Epithelial cell of proximal tubule (primary cell): ENCODE measurements around the gene TRPM3. TPM values are rescaled to one million over a fixed set of nuclear protein-coding genes. Genes with fewer than 3 reads are reported as not detected.
A peak's percentile ranks its signal among the peaks of the same experiment; 100 is the strongest.

ENCODE experiments used
- DNase-seq: peaks from one replicate; pipeline ENCODE4 v3.0.0-alpha.2; 2011; ENCODE audit warnings: low read depth
- H3K4me3 ChIP-seq: 2 replicates; pipeline ENCODE4 v1.5.1; 2011; ENCODE audit warnings: low read depth, mild to moderate bottlenecking, low read length
- total RNA-seq: library from RNA; depleted of rRNA; stranded (reverse); fragments of >200 nt; gene quantifications from 2 replicates; pipeline ENCODE4 v1.2.3, GENCODE V29; 2015
- TF ChIP-seq, protein P1 (sequence below): conservative IDR thresholded peaks from 2 replicates; pipeline ENCODE4 v1.5.1; 2012; ENCODE audit warnings: low read depth, mild to moderate bottlenecking, low read length

Gene TRPM3
- total RNA-seq, 1 donor from 2014 or later, result not detected

- no peak for DNase-seq
- no peak overlapping the region for H3K4me3 ChIP-seq
- TF ChIP-seq, protein P1, sequence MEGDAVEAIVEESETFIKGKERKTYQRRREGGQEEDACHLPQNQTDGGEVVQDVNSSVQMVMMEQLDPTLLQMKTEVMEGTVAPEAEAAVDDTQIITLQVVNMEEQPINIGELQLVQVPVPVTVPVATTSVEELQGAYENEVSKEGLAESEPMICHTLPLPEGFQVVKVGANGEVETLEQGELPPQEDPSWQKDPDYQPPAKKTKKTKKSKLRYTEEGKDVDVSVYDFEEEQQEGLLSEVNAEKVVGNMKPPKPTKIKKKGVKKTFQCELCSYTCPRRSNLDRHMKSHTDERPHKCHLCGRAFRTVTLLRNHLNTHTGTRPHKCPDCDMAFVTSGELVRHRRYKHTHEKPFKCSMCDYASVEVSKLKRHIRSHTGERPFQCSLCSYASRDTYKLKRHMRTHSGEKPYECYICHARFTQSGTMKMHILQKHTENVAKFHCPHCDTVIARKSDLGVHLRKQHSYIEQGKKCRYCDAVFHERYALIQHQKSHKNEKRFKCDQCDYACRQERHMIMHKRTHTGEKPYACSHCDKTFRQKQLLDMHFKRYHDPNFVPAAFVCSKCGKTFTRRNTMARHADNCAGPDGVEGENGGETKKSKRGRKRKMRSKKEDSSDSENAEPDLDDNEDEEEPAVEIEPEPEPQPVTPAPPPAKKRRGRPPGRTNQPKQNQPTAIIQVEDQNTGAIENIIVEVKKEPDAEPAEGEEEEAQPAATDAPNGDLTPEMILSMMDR, result no peak
Observed at GRCh38 chr9:70517926-70518610, 603.4 kb downstream of the TRPM3 start.

GRCh38 chr9:70514273-70514672 is 607.1 kb downstream of the TRPM3 start:
- TF ChIP-seq, protein P1, result no peak
- no peak overlapping the region for H3K4me3 ChIP-seq
- DNase-seq, result no peak

- H3K4me3 ChIP-seq, result no peak overlapping the region
- peak; percentile 25 for DNase-seq
- TF ChIP-seq, protein P1, result no peak
Observed at GRCh38 chr9:70511858-70512257, 609.6 kb downstream of the TRPM3 start.

DNA sequence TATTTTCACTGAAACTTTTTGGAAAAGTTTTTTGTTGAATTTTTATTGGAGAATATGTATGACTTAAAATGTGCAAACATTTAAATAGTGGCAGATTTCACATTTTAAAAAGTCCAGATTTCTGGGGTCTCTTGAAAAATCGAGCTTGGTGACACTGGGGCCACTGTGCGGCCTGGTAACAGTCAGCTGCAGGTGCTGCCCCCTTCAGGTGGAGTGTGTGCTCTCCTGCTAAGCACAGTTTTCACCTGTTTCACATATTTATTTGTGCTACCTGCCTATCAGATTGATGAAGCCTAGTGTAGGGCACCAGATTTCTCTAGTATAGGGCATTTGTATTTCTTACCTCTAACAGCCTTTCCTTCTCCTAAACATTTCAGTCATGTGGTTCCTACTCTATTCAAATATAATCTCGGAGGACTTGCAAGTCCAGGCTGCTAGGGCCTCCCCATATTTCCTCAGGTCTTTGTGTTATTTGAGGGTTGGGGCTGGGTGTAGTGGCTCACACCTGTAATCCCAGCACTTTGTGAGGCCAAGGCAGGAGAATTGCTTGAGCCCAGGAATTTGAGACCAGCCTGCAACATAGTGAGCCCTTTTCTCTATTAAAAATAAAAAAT is 611.2 kb downstream of the TRPM3 start:
- no peak for DNase-seq
- TF ChIP-seq, protein P1, result peak; percentile 78
- H3K4me3 ChIP-seq, result no peak overlapping the region

DNA sequence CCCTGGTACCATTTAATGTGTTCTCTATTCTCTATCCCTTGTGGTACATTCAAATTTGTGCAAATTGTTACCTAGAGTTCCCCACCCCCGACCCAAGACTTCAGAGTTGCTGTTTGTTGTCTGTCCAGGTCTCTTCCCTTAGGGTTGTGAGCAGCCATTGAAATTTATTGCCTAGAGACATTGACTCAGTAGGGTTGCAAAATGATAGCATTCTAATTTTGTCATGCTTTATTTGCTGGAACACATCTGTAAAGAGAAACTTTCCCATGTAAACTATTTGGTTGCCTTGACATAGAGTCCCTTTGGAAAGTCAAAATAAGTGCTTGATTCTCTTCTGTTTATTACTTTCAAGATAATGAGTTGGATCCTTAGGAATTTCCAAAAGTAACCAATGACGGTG is 615.3 kb downstream of the TRPM3 start:
- no peak overlapping the region for H3K4me3 ChIP-seq
- DNase-seq, result no peak
- TF ChIP-seq, protein P1, result no peak

DNA sequence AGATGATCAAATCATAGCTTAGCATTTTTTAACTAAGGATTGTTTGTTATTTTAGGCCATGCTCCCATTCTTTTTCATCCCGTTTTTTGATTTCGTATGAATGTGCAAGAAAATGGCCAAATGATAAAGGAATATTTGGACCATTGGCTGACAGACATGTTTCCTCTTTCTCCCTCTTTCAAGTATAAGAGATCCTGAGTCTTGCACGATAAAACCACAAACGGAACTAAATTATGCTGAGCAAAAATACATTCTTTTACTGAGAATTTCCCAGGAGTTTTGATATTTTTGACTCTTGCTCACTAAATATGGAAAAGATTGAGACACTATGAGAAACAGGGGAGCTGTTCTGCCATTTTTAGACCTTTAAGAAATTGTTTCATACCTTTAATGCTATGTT is 616.6 kb downstream of the TRPM3 start:
- DNase-seq, result no peak
- H3K4me3 ChIP-seq, result no peak overlapping the region
- TF ChIP-seq, protein P1, result no peak

- TF ChIP-seq, protein P1, result no peak
- H3K4me3 ChIP-seq, result no peak overlapping the region
- DNase-seq, result no peak
Observed at GRCh38 chr9:70502690-70503089, 618.7 kb downstream of the TRPM3 start.
